ENCODE data around the gene DLG2.

Gene DLG2

DNA sequence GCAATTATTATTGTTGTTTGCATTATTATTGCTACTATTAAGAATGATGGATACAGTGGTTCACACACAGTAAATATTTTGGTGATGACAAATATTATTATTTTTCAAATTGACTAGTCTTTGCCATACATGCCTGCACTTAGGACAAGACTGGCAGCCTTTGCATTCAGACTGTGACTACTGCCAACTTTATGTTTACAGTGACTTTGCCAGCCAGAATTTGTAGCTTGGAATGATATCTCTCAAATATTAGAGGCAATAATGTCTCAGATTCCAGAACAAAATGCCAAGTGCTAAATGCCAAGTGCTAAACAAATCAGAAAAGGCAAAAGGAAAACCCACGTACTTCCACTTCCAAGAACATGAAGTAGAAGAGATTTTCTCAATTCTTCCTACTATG lies 823.1 kb downstream of the DLG2 start:
- Histone ChIP-seq H3K4me3 (replicated peaks; ENCODE audit: insufficient read depth, low read length) (no peak overlapping the region), H3K27me3 (ENCODE audit: insufficient read depth, poor library complexity, severe bottlenecking) (no peaks in the 10 kb centered on the region), H3K27ac (replicated peaks) (no peak overlapping the region)
- DNase-seq (ENCODE audit: low read depth in 1 of 2, low spot score in 1 of 2) = no peak
- TF ChIP-seq SPI1 (IDR thresholded peaks at IDR 0.05; ENCODE audit: borderline replicate concordance, low read depth) (no peak), CTCF (IDR thresholded peaks at IDR 0.05; ENCODE audit: insufficient read depth, low read length) (no peak), GABPA (IDR thresholded peaks at IDR 0.05; ENCODE audit: low read depth) (no peak), POLR2AphosphoS5 (IDR thresholded peaks at IDR 0.05; ENCODE audit: low read depth) (no peak), REST (IDR thresholded peaks at IDR 0.05; ENCODE audit: insufficient replicate concordance, low read depth) (no peak)

GRCh38 chr11:84800755-84801346 lies 826.3 kb downstream of the DLG2 start:
- DNase-seq (ENCODE audit: low read depth in 1 of 2, low spot score in 1 of 2) = no peak

More at GRCh38 chr11:84800755-84801346, 826.3 kb downstream of the DLG2 start:
- Histone ChIP-seq H3K27ac (replicated peaks) (no peak overlapping the region), H3K4me3 (replicated peaks; ENCODE audit: insufficient read depth, low read length) (no peak overlapping the region), H3K27me3 (ENCODE audit: insufficient read depth, poor library complexity, severe bottlenecking) (no peaks in the 10 kb centered on the region)
- TF ChIP-seq POLR2AphosphoS5 (IDR thresholded peaks at IDR 0.05; ENCODE audit: low read depth) (no peak), REST (IDR thresholded peaks at IDR 0.05; ENCODE audit: insufficient replicate concordance, low read depth) (no peak), SPI1 (IDR thresholded peaks at IDR 0.05; ENCODE audit: borderline replicate concordance, low read depth) (no peak), CTCF (IDR thresholded peaks at IDR 0.05; ENCODE audit: insufficient read depth, low read length) (no peak), GABPA (IDR thresholded peaks at IDR 0.05; ENCODE audit: low read depth) (no peak)
